Adrenal gland (tissue), 5 donors: ENCODE data around the gene LRRIQ1.

Experiments used
- POLR2A ChIP-seq, 2 donors: fragments of 450-650 bp; IDR thresholded peaks; one replicate each; pipeline ENCODE4 v1.6.1; 2017; ENCODE audit warnings: antibody characterized with exemption in 2 of 2, mild to moderate bottlenecking in 2 of 2, moderate library complexity in 1 of 2
- TF ChIP-seq, protein P1 (sequence below), 6 experiments: fragments of 450-650 bp in 4 of 6; fragments of 200-600 bp in 2 of 6; sonication (generic) in 1 of 6; IDR thresholded peaks; 1 replicate in 5 of 6; 2 replicates in 1 of 6; pipeline versions ENCODE4 v1.5.1 to v1.8.0; 2016 to 2021; ENCODE audit warnings: antibody characterized with exemption in 6 of 6, mild to moderate bottlenecking in 2 of 6, moderate library complexity in 1 of 6
- donor health status: DM: no; HTN: no; CAD: no.

DNA sequence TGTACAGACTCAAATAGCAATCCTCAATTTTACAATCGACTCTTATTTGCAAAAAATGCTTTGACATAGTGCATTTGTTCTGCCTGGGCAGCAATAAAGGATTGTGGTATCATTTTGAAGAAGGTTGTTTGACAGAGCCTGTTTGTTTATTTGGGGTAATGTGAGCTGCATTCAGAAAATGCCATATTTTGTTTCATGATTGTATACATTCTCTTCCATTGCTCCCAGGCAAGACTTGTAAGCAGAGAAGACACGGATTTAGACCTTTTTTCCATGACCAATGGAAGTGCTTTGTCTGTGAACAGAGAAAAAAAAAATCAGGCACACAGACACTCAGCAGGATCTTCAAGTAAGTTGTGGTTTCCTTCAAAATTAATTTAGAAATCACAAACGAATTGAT lies 208.4 kb downstream of the LRRIQ1 start:
- TF ChIP-seq, protein P1, sequence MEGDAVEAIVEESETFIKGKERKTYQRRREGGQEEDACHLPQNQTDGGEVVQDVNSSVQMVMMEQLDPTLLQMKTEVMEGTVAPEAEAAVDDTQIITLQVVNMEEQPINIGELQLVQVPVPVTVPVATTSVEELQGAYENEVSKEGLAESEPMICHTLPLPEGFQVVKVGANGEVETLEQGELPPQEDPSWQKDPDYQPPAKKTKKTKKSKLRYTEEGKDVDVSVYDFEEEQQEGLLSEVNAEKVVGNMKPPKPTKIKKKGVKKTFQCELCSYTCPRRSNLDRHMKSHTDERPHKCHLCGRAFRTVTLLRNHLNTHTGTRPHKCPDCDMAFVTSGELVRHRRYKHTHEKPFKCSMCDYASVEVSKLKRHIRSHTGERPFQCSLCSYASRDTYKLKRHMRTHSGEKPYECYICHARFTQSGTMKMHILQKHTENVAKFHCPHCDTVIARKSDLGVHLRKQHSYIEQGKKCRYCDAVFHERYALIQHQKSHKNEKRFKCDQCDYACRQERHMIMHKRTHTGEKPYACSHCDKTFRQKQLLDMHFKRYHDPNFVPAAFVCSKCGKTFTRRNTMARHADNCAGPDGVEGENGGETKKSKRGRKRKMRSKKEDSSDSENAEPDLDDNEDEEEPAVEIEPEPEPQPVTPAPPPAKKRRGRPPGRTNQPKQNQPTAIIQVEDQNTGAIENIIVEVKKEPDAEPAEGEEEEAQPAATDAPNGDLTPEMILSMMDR (IDR thresholded peaks at IDR 0.05): no peak
- no peak for TF ChIP-seq POLR2A (IDR thresholded peaks at IDR 0.05)
